Measurements from ENCODE around the gene STAU1.
"Not testable (repeated sequence)": the region's sequence is repeated elsewhere in the genome, so short reads cannot be mapped to it uniquely, and the experiment has no call there.

The STAU1 gene

GRCh38 chr20:49210101-49210756 is 22.1 kb upstream of the STAU1 start:
- Histone ChIP-seq H3K9ac (ENCODE audit: low read depth in 1 of 2, low read length in 2 of 2) (no peak overlapping the region), H3K27ac (ENCODE audit: low read depth in 2 of 2, low read length in 2 of 2) (no peak overlapping the region), H3K4me1 (ENCODE audit: control insufficient read depth in 2 of 2, insufficient read depth in 2 of 2, low read length in 2 of 2) (no peaks in the 10 kb centered on the region), H3K36me3 (ENCODE audit: control insufficient read depth in 2 of 2, insufficient read depth in 2 of 2, low read length in 2 of 2) (no peaks in the 10 kb centered on the region), H3K9me3 (ENCODE audit: control insufficient read depth in 2 of 2, low read length in 2 of 2) (no peaks in the 10 kb centered on the region), H3K27me3 (ENCODE audit: control insufficient read depth in 2 of 2, insufficient read depth in 2 of 2, low read length in 2 of 2) (no peaks in the 10 kb centered on the region), H3K4me3 (ENCODE audit: low read length in 2 of 2) (no peak overlapping the region)

- no peak overlapping the region for H3K27ac ChIP-seq (ENCODE audit: low read depth in 2 of 2, low read length in 2 of 2)
- H3K4me3 ChIP-seq (ENCODE audit: low read length in 2 of 2), result no peak overlapping the region
- no peaks in the 10 kb centered on the region for H3K36me3 ChIP-seq (ENCODE audit: control insufficient read depth in 2 of 2, insufficient read depth in 2 of 2, low read length in 2 of 2)
- no peaks in the 10 kb centered on the region for H3K27me3 ChIP-seq (ENCODE audit: control insufficient read depth in 2 of 2, insufficient read depth in 2 of 2, low read length in 2 of 2)
- no peaks in the 10 kb centered on the region for H3K4me1 ChIP-seq (ENCODE audit: control insufficient read depth in 2 of 2, insufficient read depth in 2 of 2, low read length in 2 of 2)
- H3K9ac ChIP-seq (ENCODE audit: low read depth in 1 of 2, low read length in 2 of 2), result no peak overlapping the region
- H3K9me3 ChIP-seq (ENCODE audit: control insufficient read depth in 2 of 2, low read length in 2 of 2), result no peaks in the 10 kb centered on the region
These were observed 18.9 kb upstream of the STAU1 start for GRCh38 chr20:49207076-49207475.

GRCh38 chr20:49203746-49204145 is 15.6 kb upstream of the STAU1 start:
- Histone ChIP-seq H3K9ac (ENCODE audit: low read depth in 1 of 2, low read length in 2 of 2) (no peak overlapping the region), H3K4me1 (ENCODE audit: control insufficient read depth in 2 of 2, insufficient read depth in 2 of 2, low read length in 2 of 2) (no peaks in the 10 kb centered on the region), H3K4me3 (ENCODE audit: low read length in 2 of 2) (no peak overlapping the region), H3K9me3 (ENCODE audit: control insufficient read depth in 2 of 2, low read length in 2 of 2) (no peaks in the 10 kb centered on the region), H3K36me3 (ENCODE audit: control insufficient read depth in 2 of 2, insufficient read depth in 2 of 2, low read length in 2 of 2) (no peaks in the 10 kb centered on the region), H3K27ac (ENCODE audit: low read depth in 2 of 2, low read length in 2 of 2) (no peak overlapping the region), H3K27me3 (ENCODE audit: control insufficient read depth in 2 of 2, insufficient read depth in 2 of 2, low read length in 2 of 2) (no peaks in the 10 kb centered on the region)

GRCh38 chr20:49203011-49203410 is 14.9 kb upstream of the STAU1 start:
- H3K4me3 ChIP-seq (ENCODE audit: low read length in 2 of 2), result no peak overlapping the region
- no peaks in the 10 kb centered on the region for H3K4me1 ChIP-seq (ENCODE audit: control insufficient read depth in 2 of 2, insufficient read depth in 2 of 2, low read length in 2 of 2)
- H3K27me3 ChIP-seq (ENCODE audit: control insufficient read depth in 2 of 2, insufficient read depth in 2 of 2, low read length in 2 of 2), result no peaks in the 10 kb centered on the region
- no peaks in the 10 kb centered on the region for H3K36me3 ChIP-seq (ENCODE audit: control insufficient read depth in 2 of 2, insufficient read depth in 2 of 2, low read length in 2 of 2)
- no peak overlapping the region for H3K27ac ChIP-seq (ENCODE audit: low read depth in 2 of 2, low read length in 2 of 2)
- H3K9me3 ChIP-seq (ENCODE audit: control insufficient read depth in 2 of 2, low read length in 2 of 2), result no peaks in the 10 kb centered on the region
- no peak overlapping the region for H3K9ac ChIP-seq (ENCODE audit: low read depth in 1 of 2, low read length in 2 of 2)

- Histone ChIP-seq H3K4me1 (ENCODE audit: control insufficient read depth in 2 of 2, insufficient read depth in 2 of 2, low read length in 2 of 2) (no peaks in the 10 kb centered on the region), H3K27ac (ENCODE audit: low read depth in 2 of 2, low read length in 2 of 2) (no peak overlapping the region), H3K9me3 (ENCODE audit: control insufficient read depth in 2 of 2, low read length in 2 of 2) (no peaks in the 10 kb centered on the region), H3K36me3 (ENCODE audit: control insufficient read depth in 2 of 2, insufficient read depth in 2 of 2, low read length in 2 of 2) (no peaks in the 10 kb centered on the region), H3K27me3 (ENCODE audit: control insufficient read depth in 2 of 2, insufficient read depth in 2 of 2, low read length in 2 of 2) (no peaks in the 10 kb centered on the region), H3K4me3 (ENCODE audit: low read length in 2 of 2) (no peak overlapping the region), H3K9ac (ENCODE audit: low read depth in 1 of 2, low read length in 2 of 2) (no peak overlapping the region)
These were observed 11.7 kb upstream of the STAU1 start for GRCh38 chr20:49199729-49200293.

GRCh38 chr20:49192944-49193518 is 4.9 kb upstream of the STAU1 start:
- not testable (repeated sequence) for H3K36me3 ChIP-seq (ENCODE audit: control insufficient read depth in 2 of 2, insufficient read depth in 2 of 2, low read length in 2 of 2); H3K4me3 ChIP-seq (ENCODE audit: low read length in 2 of 2); H3K9me3 ChIP-seq (ENCODE audit: control insufficient read depth in 2 of 2, low read length in 2 of 2); H3K9ac ChIP-seq (ENCODE audit: low read depth in 1 of 2, low read length in 2 of 2); H3K27ac ChIP-seq (ENCODE audit: low read depth in 2 of 2, low read length in 2 of 2); H3K27me3 ChIP-seq (ENCODE audit: control insufficient read depth in 2 of 2, insufficient read depth in 2 of 2, low read length in 2 of 2); H3K4me1 ChIP-seq (ENCODE audit: control insufficient read depth in 2 of 2, insufficient read depth in 2 of 2, low read length in 2 of 2)

GRCh38 chr20:49187330-49187850 is 744 bp downstream of the STAU1 start:
- H3K9ac ChIP-seq (ENCODE audit: low read depth in 1 of 2, low read length in 2 of 2), result peak overlapping the region; percentile 72 to 79

GRCh38 chr20:49186535-49187329 is 1.4 kb downstream of the STAU1 start:
- Histone ChIP-seq H3K9me3 (ENCODE audit: control insufficient read depth in 2 of 2, low read length in 2 of 2) (no peaks in the 10 kb centered on the region), H3K27ac (ENCODE audit: low read depth in 2 of 2, low read length in 2 of 2) (peak overlapping the region; percentile 87), H3K4me3 (ENCODE audit: low read length in 2 of 2) (peak overlapping the region; percentile 88 to 95), H3K9ac (ENCODE audit: low read depth in 1 of 2, low read length in 2 of 2) (peak overlapping the region; percentile 72 to 79), H3K4me1 (ENCODE audit: control insufficient read depth in 2 of 2, insufficient read depth in 2 of 2, low read length in 2 of 2) (peaks cover 10 to 16% of the 10 kb centered on the region in 2 donors), H3K27me3 (ENCODE audit: control insufficient read depth in 2 of 2, insufficient read depth in 2 of 2, low read length in 2 of 2) (no peaks in the 10 kb centered on the region), H3K36me3 (ENCODE audit: control insufficient read depth in 2 of 2, insufficient read depth in 2 of 2, low read length in 2 of 2) (no peaks in the 10 kb centered on the region)

More at GRCh38 chr20:49187330-49187850, 744 bp downstream of the STAU1 start:
- peaks cover 10 to 13% of the 10 kb centered on the region in 2 donors for H3K4me1 ChIP-seq (ENCODE audit: control insufficient read depth in 2 of 2, insufficient read depth in 2 of 2, low read length in 2 of 2)
- H3K36me3 ChIP-seq (ENCODE audit: control insufficient read depth in 2 of 2, insufficient read depth in 2 of 2, low read length in 2 of 2), result no peaks in the 10 kb centered on the region
- H3K27ac ChIP-seq (ENCODE audit: low read depth in 2 of 2, low read length in 2 of 2), result peak overlapping the region; percentile 87
- H3K9me3 ChIP-seq (ENCODE audit: control insufficient read depth in 2 of 2, low read length in 2 of 2), result no peaks in the 10 kb centered on the region
- H3K4me3 ChIP-seq (ENCODE audit: low read length in 2 of 2), result peak overlapping the region; percentile 88 to 95
- no peaks in the 10 kb centered on the region for H3K27me3 ChIP-seq (ENCODE audit: control insufficient read depth in 2 of 2, insufficient read depth in 2 of 2, low read length in 2 of 2)

- no peak overlapping the region for H3K9ac ChIP-seq (ENCODE audit: low read depth in 1 of 2, low read length in 2 of 2)
- H3K9me3 ChIP-seq (ENCODE audit: control insufficient read depth in 2 of 2, low read length in 2 of 2), result no peaks in the 10 kb centered on the region
- peaks cover 10 to 16% of the 10 kb centered on the region in 2 donors for H3K4me1 ChIP-seq (ENCODE audit: control insufficient read depth in 2 of 2, insufficient read depth in 2 of 2, low read length in 2 of 2)
- no peaks in the 10 kb centered on the region for H3K36me3 ChIP-seq (ENCODE audit: control insufficient read depth in 2 of 2, insufficient read depth in 2 of 2, low read length in 2 of 2)
- no peak overlapping the region for H3K4me3 ChIP-seq (ENCODE audit: low read length in 2 of 2)
- no peaks in the 10 kb centered on the region for H3K27me3 ChIP-seq (ENCODE audit: control insufficient read depth in 2 of 2, insufficient read depth in 2 of 2, low read length in 2 of 2)
- no peak overlapping the region for H3K27ac ChIP-seq (ENCODE audit: low read depth in 2 of 2, low read length in 2 of 2)
These were observed 2.9 kb downstream of the STAU1 start for GRCh38 chr20:49185071-49185761.
